SIG-M5 treated with dmso at 0.1 percent for 504 hours (cell line): ENCODE data around the gene STAT3.
"Not testable (repeated sequence)": the region's sequence is repeated elsewhere in the genome, so short reads cannot be mapped to it uniquely, and the experiment has no call there.

Source experiments
- DNase-seq: peaks from one replicate; lab custom pipeline; 2025; ENCODE audit not compliant: unreplicated experiment; lab: John Stamatoyannopoulos, UW

Gene STAT3

GRCh38 chr17:42303694-42304093 lies 84.5 kb downstream of the STAT3 start:
- DNase-seq: no peak

- DNase-seq: no peak
These were observed 87.2 kb downstream of the STAT3 start for GRCh38 chr17:42301022-42301421.

GRCh38 chr17:42299913-42300312 lies 88.3 kb downstream of the STAT3 start:
- DNase-seq: not testable (repeated sequence)

DNA sequence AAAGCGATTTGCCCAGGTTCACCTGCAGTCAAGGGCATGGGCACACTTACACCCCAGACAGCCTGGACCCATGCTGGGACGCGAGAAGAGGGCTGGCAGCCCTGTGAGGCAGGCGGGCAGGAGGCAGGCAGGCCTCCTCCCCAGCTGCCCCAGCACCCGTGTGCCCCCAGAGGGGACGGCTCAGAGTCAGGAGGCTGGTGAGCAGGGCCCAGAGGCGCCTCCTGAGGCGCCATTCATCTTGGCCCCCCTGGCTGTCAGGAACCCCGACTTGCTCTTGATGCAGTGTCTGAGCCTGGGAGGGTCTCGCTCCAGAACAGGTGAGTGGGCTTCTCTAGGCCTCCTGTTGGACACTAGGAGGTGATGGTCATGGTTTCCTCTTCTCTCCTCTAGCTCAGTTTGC lies 88.9 kb downstream of the STAT3 start:
- not testable (repeated sequence) for DNase-seq

GRCh38 chr17:42297775-42298174 lies 90.5 kb downstream of the STAT3 start:
- DNase-seq: not testable (repeated sequence)

- no peak for DNase-seq
These were observed 92.2 kb downstream of the STAT3 start for GRCh38 chr17:42296012-42296411.

DNA sequence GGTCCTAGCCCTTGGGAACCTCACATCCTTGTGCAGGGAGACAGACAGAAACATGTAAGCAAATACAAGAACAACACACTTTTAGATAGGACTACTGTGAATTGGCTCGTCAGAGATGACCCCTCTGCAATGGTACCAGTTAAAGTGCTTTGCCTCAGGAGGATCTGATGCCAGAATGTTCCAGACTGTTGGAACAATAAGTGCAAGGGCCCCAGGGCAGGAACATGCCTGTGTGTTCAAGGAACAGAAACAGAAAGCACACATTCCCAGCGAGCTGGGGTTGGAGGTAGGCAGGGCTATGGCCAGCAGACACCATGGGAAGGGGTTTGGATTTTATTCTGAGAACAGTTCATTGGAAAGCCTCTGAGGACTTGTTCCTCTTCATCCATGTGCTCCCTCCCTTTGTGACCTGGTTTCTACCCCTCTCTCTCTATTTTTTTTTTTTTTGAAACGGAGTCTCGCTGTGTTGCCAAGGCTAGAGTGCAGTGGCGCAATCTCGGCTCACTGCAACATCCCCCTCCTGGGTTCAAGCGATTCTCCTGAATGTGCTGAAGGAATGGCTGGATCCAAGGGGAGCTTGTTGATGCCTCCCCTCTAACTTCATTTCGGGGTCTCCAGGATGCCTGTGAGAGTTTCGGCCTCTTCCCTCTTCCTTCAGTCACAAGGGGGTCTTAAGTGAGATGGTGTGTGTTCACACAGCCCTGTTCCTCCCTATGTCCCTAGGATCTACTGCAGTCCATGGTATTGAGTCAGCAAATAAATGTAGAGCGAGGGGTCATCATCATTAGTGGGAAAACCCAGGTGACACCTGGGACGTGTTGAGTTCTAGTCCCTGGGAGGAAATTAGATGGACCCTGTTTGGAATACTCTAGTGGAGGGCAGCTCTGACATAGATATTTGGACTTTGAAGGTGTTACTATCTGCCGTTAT lies 93.5 kb downstream of the STAT3 start:
- DNase-seq: no peak

GRCh38 chr17:42291129-42291528 lies 97.1 kb downstream of the STAT3 start:
- DNase-seq: no peak

DNA sequence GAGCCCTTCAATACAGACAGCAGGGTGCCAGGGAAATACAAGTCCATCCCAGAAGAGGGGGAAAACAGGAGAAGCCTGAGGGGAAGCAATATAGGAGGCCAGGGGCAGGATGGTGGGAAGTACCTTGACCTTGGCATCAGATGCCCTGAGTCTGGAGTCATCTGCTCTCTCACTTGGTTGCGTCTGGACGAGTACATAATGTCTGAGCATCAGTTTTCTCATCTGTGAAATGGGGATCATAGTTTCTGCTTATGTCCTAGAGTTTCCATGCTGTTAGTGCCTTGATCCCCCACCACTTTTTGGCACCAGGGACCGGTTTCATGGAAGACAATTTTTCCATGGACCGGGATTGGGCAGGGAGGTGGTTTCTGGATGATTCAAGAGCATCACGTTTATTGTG lies 97.7 kb downstream of the STAT3 start:
- DNase-seq: no peak

DNA sequence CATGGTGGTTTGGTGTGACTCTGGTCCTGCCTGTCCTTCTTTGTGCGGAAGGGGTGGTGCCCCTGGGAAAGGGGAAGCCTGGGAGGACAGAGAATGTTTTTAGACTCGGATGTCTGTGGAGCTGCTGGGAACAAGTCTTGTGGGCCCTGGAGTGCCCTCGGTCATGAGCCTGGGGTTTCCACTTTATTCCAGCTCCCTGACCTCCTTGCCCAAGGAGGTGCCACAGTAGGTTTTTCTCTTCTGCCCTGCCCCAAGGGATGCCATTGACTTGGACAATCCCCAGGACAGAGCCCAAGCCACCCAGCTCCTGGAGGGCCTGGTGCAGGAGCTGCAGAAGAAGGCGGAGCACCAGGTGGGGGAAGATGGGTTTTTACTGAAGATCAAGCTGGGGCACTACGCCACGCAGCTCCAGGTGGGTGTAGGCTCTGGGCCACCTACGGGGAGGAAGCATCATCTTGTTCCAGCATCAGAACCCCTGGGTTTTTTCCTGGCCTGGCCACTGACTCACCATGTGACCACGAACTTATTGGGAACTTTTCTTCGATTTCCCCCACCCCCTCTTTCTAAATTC lies 98.5 kb downstream of the STAT3 start:
- no peak for DNase-seq

DNA sequence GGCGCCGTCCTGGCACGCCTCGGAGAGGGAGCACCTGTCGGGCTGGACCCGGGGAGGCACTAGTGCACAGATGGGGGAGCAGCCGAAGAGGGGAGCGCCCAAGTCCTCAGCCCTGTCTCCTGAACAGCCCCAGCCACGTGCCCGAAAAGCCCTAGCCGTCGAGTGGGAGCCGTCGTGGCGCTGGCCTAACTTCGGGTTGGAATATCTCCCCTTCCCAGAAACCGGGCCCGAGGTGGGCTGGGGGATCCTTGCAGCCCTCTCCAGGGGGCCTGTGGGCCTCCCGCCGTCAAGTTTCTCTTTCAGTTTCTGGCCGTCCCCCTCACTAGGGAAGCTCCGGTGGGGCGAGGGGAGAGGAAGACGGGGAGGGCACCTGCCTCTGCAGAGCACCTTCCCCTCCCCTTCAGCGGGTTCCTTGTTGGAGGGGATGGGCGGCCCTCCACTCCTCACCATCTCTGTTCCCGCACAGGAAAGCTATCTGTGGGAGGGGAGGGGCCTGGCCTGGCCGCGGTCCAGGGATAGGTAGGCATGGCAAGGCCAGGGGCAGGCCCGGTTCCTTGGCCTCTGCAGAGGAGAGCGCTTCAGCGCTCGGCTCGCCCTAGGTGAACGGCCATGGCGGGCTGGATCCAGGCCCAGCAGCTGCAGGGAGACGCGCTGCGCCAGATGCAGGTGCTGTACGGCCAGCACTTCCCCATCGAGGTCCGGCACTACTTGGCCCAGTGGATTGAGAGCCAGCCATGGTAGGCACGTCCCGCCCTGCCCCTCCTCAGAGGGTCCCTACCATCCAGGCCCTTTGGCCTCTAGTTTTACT lies 99.2 kb downstream of the STAT3 start:
- DNase-seq: no peak

DNA sequence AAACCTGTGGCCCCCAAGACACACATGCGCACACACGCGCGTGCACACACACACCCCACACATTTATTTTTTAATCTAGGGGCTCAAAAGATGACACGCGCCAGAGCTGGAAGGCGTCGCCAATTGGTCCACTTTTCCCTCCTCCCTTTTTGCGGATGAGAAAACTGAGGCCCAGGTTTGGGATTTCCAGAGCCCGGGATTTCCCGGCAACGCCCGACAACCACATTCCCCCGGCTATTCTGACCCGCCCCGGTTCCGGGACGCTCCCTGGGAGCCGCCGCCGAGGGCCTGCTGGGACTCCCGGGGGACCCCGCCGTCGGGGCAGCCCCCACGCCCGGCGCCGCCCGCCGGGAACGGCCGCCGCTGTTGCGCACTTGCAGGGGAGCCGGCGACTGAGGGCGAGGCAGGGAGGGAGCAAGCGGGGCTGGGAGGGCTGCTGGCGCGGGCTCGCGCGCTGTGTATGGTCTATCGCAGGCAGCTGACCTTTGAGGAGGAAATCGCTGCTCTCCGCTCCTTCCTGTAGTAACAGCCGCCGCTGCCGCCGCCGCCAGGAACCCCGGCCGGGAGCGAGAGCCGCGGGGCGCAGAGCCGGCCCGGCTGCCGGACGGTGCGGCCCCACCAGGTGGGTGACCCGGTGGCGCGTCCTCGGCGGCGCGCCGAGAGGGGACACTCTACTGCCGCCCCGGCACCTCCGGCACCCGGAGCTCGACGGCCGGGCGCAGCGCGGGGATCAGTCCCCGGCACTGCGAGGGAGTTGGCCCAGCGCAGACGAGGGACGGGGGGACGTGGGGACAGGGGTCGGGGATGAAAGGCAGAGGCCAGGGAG lies 100.1 kb downstream of the STAT3 start, which contains the start of gene STAT5A:
Gene STAT5A (plus strand): TSS at position 522 of the 826 bp plus-strand sequence. CDS start 914 bp downstream, outside the sequence.
- peak; percentile 54 for DNase-seq

- DNase-seq: no peak
These were observed 100.8 kb downstream of the STAT3 start for GRCh38 chr17:42287305-42287976.

DNA sequence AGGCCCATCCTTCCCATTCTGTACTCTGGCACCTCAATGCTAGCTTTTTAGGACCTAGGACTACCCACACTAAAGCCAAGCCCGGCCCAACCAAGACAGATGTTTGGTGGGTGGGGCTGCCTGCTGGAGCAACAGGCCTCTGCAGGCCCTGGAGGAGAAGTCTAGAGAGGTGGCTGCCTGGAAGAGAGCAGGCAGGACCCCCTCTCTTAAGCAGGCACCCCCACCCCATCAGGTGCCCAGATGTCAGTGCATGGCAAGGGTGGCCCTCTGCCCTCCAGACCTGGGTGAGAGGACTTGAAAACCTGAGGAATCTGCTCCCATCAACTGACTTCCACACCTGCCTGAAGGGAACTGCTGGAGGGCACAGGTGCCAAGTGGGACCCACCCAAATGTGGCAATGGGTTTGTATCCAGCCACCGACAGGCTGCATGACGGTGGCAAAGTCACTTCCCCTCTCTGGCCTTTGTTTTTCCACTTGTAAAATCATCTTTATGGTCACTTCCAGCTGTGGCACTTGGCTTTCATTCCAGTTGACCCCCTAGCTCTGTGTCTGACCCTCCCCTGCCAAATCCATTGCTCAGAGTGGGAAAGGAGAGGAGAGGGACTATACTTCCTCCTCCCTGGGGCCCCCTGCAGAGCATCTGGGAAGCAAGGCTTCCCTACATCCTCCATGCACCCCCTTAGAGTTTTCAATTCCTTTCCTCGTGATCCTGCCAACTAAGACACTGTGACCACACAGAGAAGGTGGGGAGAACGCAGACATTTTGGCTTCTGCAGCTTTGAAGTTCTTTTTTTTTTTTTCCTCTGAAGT lies 101.6 kb downstream of the STAT3 start:
- DNase-seq: no peak

GRCh38 chr17:42285346-42286050 lies 102.7 kb downstream of the STAT3 start:
- DNase-seq: no peak

- DNase-seq: no peak
These were observed 103.7 kb downstream of the STAT3 start for GRCh38 chr17:42284566-42284965.

- no peak for DNase-seq
These were observed 104.2 kb downstream of the STAT3 start for GRCh38 chr17:42284024-42284369.

DNA sequence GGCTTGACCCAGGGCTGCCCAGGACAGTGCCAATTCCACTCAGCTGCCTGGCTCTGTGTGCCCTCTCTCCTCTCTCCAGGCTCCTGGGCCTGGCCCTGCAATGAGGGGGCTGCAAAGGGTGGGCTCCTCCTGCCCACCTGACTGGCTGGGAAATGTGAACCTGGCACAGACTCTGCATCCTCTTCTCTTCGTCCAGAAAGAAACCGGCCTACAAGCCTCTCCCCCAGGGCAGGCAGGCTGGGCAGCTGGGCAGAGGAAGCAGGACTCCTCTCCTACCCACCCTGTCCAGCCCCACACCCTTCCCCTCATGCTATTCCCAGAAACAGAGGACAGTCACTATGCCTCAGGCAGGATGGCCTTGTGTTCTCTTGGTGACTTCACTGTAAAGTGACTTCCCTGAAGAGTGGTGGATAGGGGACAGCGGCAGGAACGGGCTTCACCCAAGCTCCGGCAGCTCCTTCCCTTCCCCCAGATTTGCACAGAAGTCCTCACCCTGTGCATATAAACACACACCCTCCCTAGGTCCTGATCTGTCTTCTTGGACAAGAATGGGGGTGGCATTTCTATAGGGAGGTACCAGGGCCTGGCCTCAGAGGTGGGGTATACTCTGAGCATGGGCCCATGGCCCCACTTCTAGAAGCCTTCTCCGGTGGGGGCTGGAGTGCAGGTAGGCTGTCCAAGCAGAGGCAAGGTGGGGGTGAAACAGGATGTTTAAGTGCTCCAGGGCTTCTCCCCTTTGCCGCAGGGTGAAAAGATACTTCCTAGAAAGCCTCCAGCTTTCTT lies 104.8 kb downstream of the STAT3 start:
- no peak for DNase-seq
